ENCODE data around the gene PGLYRP2.
"Not testable (repeated sequence)": the region's sequence is repeated elsewhere in the genome, so short reads cannot be mapped to it uniquely, and the experiment has no call there.

DNA sequence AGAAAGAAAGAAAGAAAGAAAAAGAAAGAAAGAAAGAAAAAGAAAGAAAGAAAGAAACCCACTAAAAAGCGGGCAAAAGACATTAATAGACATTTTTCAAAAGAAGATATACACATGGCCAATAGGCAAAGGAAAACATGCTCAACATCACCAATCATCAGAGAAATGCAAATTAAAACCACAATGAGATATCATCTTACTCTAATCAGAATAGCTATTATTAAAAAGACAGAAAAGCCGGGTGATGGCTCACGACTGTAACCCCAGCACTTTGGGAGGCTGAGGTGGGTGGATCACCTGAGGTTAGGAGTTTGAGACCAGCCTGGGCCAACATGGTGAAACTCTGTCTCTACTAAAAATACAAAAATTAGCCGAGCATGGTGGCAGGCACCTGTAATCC lies 5.5 kb downstream of the PGLYRP2 start:
- TF ChIP-seq, protein P1, sequence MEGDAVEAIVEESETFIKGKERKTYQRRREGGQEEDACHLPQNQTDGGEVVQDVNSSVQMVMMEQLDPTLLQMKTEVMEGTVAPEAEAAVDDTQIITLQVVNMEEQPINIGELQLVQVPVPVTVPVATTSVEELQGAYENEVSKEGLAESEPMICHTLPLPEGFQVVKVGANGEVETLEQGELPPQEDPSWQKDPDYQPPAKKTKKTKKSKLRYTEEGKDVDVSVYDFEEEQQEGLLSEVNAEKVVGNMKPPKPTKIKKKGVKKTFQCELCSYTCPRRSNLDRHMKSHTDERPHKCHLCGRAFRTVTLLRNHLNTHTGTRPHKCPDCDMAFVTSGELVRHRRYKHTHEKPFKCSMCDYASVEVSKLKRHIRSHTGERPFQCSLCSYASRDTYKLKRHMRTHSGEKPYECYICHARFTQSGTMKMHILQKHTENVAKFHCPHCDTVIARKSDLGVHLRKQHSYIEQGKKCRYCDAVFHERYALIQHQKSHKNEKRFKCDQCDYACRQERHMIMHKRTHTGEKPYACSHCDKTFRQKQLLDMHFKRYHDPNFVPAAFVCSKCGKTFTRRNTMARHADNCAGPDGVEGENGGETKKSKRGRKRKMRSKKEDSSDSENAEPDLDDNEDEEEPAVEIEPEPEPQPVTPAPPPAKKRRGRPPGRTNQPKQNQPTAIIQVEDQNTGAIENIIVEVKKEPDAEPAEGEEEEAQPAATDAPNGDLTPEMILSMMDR (IDR thresholded peaks at IDR 0.05) = not testable (repeated sequence)
- not testable (repeated sequence) for TF ChIP-seq EP300, POLR2A (IDR thresholded peaks at IDR 0.05)
